H9 (cell line): ENCODE results near the gene NTN3. TPM values are rescaled to one million over a fixed set of nuclear protein-coding genes. Genes with fewer than 3 reads are reported as not detected.

Source experiments
- DNase-seq: peaks from one replicate; pipeline ENCODE4 v3.0.0-alpha.2; 2017
- H2AFZ ChIP-seq: one replicate; pipeline ENCODE4 v1.6.1; 2013; ENCODE audit warnings: mild to moderate bottlenecking, low read length, control low read depth, moderate library complexity
- H2AK5ac ChIP-seq: 2 replicates; pipeline ENCODE4 v1.6.1; 2013; ENCODE audit warnings: low read length, control low read depth, mixed read lengths; ENCODE audit not compliant: insufficient read length
- H2BK120ac ChIP-seq: one replicate; pipeline ENCODE4 v1.6.1; 2013; ENCODE audit warnings: low read depth, mild to moderate bottlenecking, low read length, control low read depth, inconsistent platforms; ENCODE audit not compliant: poor library complexity, severe bottlenecking
- H2BK12ac ChIP-seq: 2 replicates; pipeline ENCODE4 v1.6.1; 2013; ENCODE audit warnings: low read length, control low read depth, mixed read lengths, low read depth; ENCODE audit not compliant: insufficient read length
- H2BK15ac ChIP-seq: 2 replicates; pipeline ENCODE4 v1.6.1; 2013; ENCODE audit warnings: low read depth, low read length, control low read depth
- H2BK20ac ChIP-seq: one replicate; pipeline ENCODE4 v1.6.1; 2013; ENCODE audit warnings: low read depth, mild to moderate bottlenecking, low read length, control low read depth, inconsistent platforms; ENCODE audit not compliant: poor library complexity, severe bottlenecking
- H2BK5ac ChIP-seq: 2 replicates; pipeline ENCODE4 v1.6.1; 2013; ENCODE audit warnings: low read length, control low read depth, mixed read lengths; ENCODE audit not compliant: insufficient read length
- H3K14ac ChIP-seq: 2 replicates; pipeline ENCODE4 v1.6.1; 2013; ENCODE audit warnings: low read length, control low read depth; ENCODE audit not compliant: insufficient read depth
- H3K18ac ChIP-seq: 2 replicates; pipeline ENCODE4 v1.6.1; 2013; ENCODE audit warnings: low read depth, mild to moderate bottlenecking, mixed read lengths, low read length, control low read depth; ENCODE audit not compliant: insufficient read length
- H3K23ac ChIP-seq: 2 replicates; pipeline ENCODE4 v1.6.1; 2013; ENCODE audit warnings: low read length, control low read depth, mixed read lengths, low read depth; ENCODE audit not compliant: insufficient read length
- H3K23me2 ChIP-seq: 2 replicates; pipeline ENCODE4 v1.6.1; 2013; ENCODE audit warnings: low read depth, mild to moderate bottlenecking, mixed read lengths, low read length, control low read depth; ENCODE audit not compliant: insufficient read length, poor library complexity, severe bottlenecking
- H3K27ac ChIP-seq: 2 replicates; pipeline ENCODE4 v1.5.1; 2013; ENCODE audit warnings: low read length, control low read depth, mixed read lengths, low read depth; ENCODE audit not compliant: insufficient read length
- H3K27me3 ChIP-seq: 2 replicates; pipeline ENCODE4 v1.6.1; 2013; ENCODE audit warnings: low read length, control low read depth, inconsistent platforms; ENCODE audit not compliant: insufficient read depth
- H3K4ac ChIP-seq: 2 replicates; pipeline ENCODE4 v1.6.1; 2013; ENCODE audit warnings: low read depth, mild to moderate bottlenecking, control low read depth, inconsistent platforms, low read length, moderate library complexity
- H3K4me1 ChIP-seq: 2 replicates; pipeline ENCODE4 v1.6.1; 2013; ENCODE audit warnings: low read length, control low read depth, inconsistent platforms; ENCODE audit not compliant: insufficient read depth
- H3K4me2 ChIP-seq: 2 replicates; pipeline ENCODE4 v1.6.1; 2013; ENCODE audit warnings: low read length, control low read depth, mixed read lengths; ENCODE audit not compliant: insufficient read length, insufficient read depth
- H3K56ac ChIP-seq: 2 replicates; pipeline ENCODE4 v1.6.1; 2013; ENCODE audit warnings: low read depth, mild to moderate bottlenecking, mixed read lengths, low read length, control low read depth; ENCODE audit not compliant: insufficient read length
- H3K79me1 ChIP-seq: 2 replicates; pipeline ENCODE4 v1.6.1; 2013; ENCODE audit warnings: low read depth, mild to moderate bottlenecking, moderate library complexity, low read length, control low read depth, inconsistent platforms; ENCODE audit not compliant: insufficient read depth, poor library complexity, severe bottlenecking
- H3K79me2 ChIP-seq: 2 replicates; pipeline ENCODE4 v1.6.1; 2013; ENCODE audit warnings: low read length, control low read depth, inconsistent platforms; ENCODE audit not compliant: insufficient read depth
- H3K9ac ChIP-seq: 2 replicates; pipeline ENCODE4 v1.6.1; 2013; ENCODE audit warnings: low read length, control low read depth, mixed read lengths; ENCODE audit not compliant: insufficient read length; ENCODE audit errors: extremely low read depth
- H3K9me3 ChIP-seq: one replicate; pipeline ENCODE4 v1.6.1; 2013; ENCODE audit warnings: low read depth, low read length, inconsistent platforms; ENCODE audit not compliant: control insufficient read depth
- H3T11ph ChIP-seq: one replicate; pipeline ENCODE4 v1.6.1; 2013; ENCODE audit warnings: mild to moderate bottlenecking, low read length, control low read depth, inconsistent platforms
- H4K20me1 ChIP-seq: one replicate; pipeline ENCODE4 v1.6.1; 2013; ENCODE audit not compliant: control insufficient read depth, insufficient read length, insufficient read depth
- H4K5ac ChIP-seq: 2 replicates; pipeline ENCODE4 v1.6.1; 2013; ENCODE audit warnings: low read depth, mild to moderate bottlenecking, mixed read lengths, low read length, control low read depth; ENCODE audit not compliant: insufficient read length
- H4K8ac ChIP-seq: replicated peaks from 2 replicates; pipeline ENCODE4 v1.6.1; 2013; ENCODE audit warnings: low read length, control low read depth, mixed read lengths, low read depth; ENCODE audit not compliant: insufficient read length
- H4K91ac ChIP-seq: 2 replicates; pipeline ENCODE4 v1.6.1; 2013; ENCODE audit warnings: low read depth, mild to moderate bottlenecking, moderate library complexity, mixed read lengths, low read length, control low read depth; ENCODE audit not compliant: insufficient read length
- H3K27ac Mint-ChIP-seq, 3 experiments: 2 replicates in 2 of 3; 3 replicates in 1 of 3; pipeline ENCODE4 v1.8.0; 2020 to 2021; ENCODE audit warnings: mixed read lengths in 3 of 3, mild to moderate bottlenecking in 1 of 3, moderate library complexity in 1 of 3
- H3K27me3 Mint-ChIP-seq: 2 replicates; pipeline ENCODE4 v1.8.0; 2021; ENCODE audit warnings: low read depth, mild to moderate bottlenecking, moderate library complexity, mixed read lengths
- H3K36me3 Mint-ChIP-seq, 3 experiments: 2 replicates in 2 of 3; 3 replicates in 1 of 3; pipeline ENCODE4 v1.8.0; 2020 to 2021; ENCODE audit warnings: low read depth in 3 of 3, mixed read lengths in 3 of 3; ENCODE audit not compliant: insufficient read depth in 1 of 3
- H3K4me1 Mint-ChIP-seq, 2 experiments: 2 replicates each; pipeline ENCODE4 v1.8.0; 2020; ENCODE audit warnings: mixed read lengths in 2 of 2
- H3K4me3 Mint-ChIP-seq, 2 experiments: 2 replicates in 1 of 2; 3 replicates in 1 of 2; pipeline ENCODE4 v1.8.0; 2020 to 2021; ENCODE audit warnings: mild to moderate bottlenecking in 2 of 2, mixed read lengths in 2 of 2, moderate library complexity in 1 of 2
- H3K9me3 Mint-ChIP-seq, 2 experiments: 2 replicates in 1 of 2; 3 replicates in 1 of 2; pipeline ENCODE4 v1.8.0; 2020; ENCODE audit warnings: mild to moderate bottlenecking in 2 of 2, mixed read lengths in 2 of 2, moderate library complexity in 1 of 2
- CTCF ChIP-seq: fragments of 200-600 bp; sonication (generic); conservative IDR thresholded peaks from 3 replicates; pipeline ENCODE4 v1.8.0; 2021; ENCODE audit warnings: antibody characterized with exemption, mild to moderate bottlenecking
- WGBS: extraction: QIAGEN DNeasy Blood & Tissue Kit; methylation state at CpG from one replicate; pipeline ENCODE4 v1.1.7; 2013; ENCODE audit warnings: missing lambda C conversion rate, low lambda C conversion rate, mixed read lengths; ENCODE audit not compliant: insufficient read length; ENCODE audit errors: extremely low coverage; 5-methylcytosine and 5-hydroxymethylcytosine counted together
- total RNA-seq: library from RNA; stranded (reverse); gene quantifications from 2 replicates; pipeline ENCODE4 v1.2.1, GENCODE V29; 2021

NTN3 gene
- total RNA-seq, 1 experiment from 2014 or later, result 1.3 TPM

- H3K14ac ChIP-seq, result peak overlapping the region; percentile 49
- peaks cover 7% of the 10 kb centered on the region for H3K79me1 ChIP-seq
- H4K5ac ChIP-seq, result no peak overlapping the region
- H3K23me2 ChIP-seq, result peaks cover 16% of the 10 kb centered on the region
- no peaks in the 10 kb centered on the region for H3K9me3 ChIP-seq
- Mint-ChIP-seq H3K4me1 (peaks cover 42 to 55% of the 10 kb centered on the region in 2 experiments), H3K36me3 (peaks cover 2 to 14% (median 10%) of the 10 kb centered on the region in 3 experiments; a peak in 6 of 7 replicates), H3K27me3 (peaks cover 5% of the 10 kb centered on the region), H3K4me3 (peak overlapping the region; percentile 90 to 91), H3K27ac (peak overlapping the region; percentile 44 to 96 (median 47); a peak in 4 of 7 replicates), H3K9me3 (no peaks in the 10 kb centered on the region; a peak in 1 of 5 replicates)
- H2BK15ac ChIP-seq, result no peak overlapping the region
- no peak overlapping the region for H2BK5ac ChIP-seq
- H3K27me3 ChIP-seq, result no peaks in the 10 kb centered on the region
- no peak overlapping the region for H3K23ac ChIP-seq
- H2AK5ac ChIP-seq, result no peak overlapping the region
- no peak overlapping the region for H3T11ph ChIP-seq
- DNase-seq, result peak; percentile 39
- H4K91ac ChIP-seq, result no peak overlapping the region
- no peak overlapping the region for H2BK20ac ChIP-seq
- no peak overlapping the region for H3K27ac ChIP-seq
- no peak overlapping the region for H2BK120ac ChIP-seq
- no CpG with 5 or more reads among the region's 63 CpGs for WGBS
- peaks cover 3% of the 10 kb centered on the region; the same call in 1 of the 2 replicates for H3K4me1 ChIP-seq
- H3K56ac ChIP-seq, result no peak overlapping the region
- peaks cover 36% of the 10 kb centered on the region; the same call in 1 of the 2 replicates for H3K79me2 ChIP-seq
- no peak overlapping the region for H3K18ac ChIP-seq
- H2BK12ac ChIP-seq, result no peak overlapping the region
- H3K4ac ChIP-seq, result no peak overlapping the region
- no peak for TF ChIP-seq CTCF
- peak overlapping the region; percentile 74 for H3K9ac ChIP-seq
- H4K20me1 ChIP-seq, result no peaks in the 10 kb centered on the region
- H4K8ac ChIP-seq, result no peak overlapping the region
- H3K4me2 ChIP-seq, result peak overlapping the region; percentile 92
- no peak overlapping the region for H2AFZ ChIP-seq
Observed at GRCh38 chr16:2514333-2515179, 43.5 kb downstream of the NTN3 start.
